ENCODE data around the gene FOXA3.

Gene FOXA3

DNA sequence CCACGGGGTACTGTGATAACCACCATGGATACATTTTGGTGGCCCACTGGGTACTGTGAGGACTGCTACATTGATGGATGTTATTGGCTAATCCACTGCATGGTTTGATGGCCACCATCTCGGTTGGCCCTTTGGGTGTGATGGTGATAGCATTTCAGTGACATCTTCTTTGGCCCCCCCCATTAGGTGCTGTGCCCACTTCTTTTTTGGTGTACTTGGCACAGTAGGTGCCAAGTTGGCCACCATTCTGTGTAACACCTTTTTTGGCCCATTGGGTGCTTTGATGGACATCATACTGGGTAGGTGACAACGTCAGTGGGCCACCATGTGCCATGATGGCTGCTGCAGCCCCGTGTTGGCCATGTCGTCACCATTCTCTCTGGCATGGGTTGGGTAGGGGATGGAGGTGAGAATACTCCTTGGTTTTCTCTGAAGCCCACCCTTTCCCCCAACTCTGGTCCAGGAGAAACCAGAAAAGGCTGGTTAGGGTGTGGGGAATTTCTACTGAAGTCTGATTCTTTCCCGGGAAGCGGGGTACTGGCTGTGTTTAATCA is 9.2 kb downstream of the FOXA3 start:
- DNase-seq (ENCODE audit: low spot score): no peak

- no peak for DNase-seq (ENCODE audit: low spot score)
Measured at GRCh38 chr19:45874620-45874966, 10.5 kb downstream of the FOXA3 start.

DNA sequence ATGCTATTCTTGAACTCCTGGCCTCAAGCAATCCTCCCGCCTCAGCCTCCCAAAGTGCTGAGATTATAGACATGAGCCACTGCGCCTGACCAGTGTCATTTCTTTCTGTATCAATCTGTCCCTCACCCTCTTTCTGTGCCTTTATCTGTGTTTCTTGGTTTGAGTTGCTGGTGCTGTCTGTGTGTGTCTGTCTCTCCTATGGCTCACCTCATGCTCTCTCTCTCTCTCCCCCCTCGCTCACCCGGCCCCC is 12.0 kb downstream of the FOXA3 start:
- no peak for DNase-seq (ENCODE audit: low spot score)

GRCh38 chr19:45876411-45877197 is 12.5 kb downstream of the FOXA3 start:
- no peak for DNase-seq (ENCODE audit: low spot score)

- no peak for DNase-seq (ENCODE audit: low spot score)
Measured at GRCh38 chr19:45878043-45878794, 14.1 kb downstream of the FOXA3 start.

DNA sequence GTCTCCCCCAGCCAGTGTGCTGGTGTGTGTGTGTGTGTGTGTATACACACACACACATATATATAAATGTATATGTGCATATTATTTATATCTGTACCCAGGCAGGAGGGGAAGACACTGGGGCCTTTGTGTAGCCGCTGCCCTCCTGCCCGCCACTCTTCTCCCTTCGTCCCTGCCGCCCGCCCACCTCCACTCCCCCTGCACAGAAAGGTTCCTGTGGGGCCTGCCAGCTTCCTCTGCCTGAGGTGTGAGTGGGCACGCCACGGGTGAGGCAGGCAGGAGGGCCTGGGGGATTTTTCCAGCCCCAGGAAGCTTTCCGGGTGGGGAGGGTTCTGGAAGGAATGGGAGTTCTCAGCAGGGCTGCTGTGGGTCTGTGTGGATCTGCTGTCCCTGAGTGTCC is 14.9 kb downstream of the FOXA3 start:
- DNase-seq (ENCODE audit: low spot score): no peak

- DNase-seq (ENCODE audit: low spot score): no peak
Measured at GRCh38 chr19:45879971-45880370, 15.8 kb downstream of the FOXA3 start.

DNA sequence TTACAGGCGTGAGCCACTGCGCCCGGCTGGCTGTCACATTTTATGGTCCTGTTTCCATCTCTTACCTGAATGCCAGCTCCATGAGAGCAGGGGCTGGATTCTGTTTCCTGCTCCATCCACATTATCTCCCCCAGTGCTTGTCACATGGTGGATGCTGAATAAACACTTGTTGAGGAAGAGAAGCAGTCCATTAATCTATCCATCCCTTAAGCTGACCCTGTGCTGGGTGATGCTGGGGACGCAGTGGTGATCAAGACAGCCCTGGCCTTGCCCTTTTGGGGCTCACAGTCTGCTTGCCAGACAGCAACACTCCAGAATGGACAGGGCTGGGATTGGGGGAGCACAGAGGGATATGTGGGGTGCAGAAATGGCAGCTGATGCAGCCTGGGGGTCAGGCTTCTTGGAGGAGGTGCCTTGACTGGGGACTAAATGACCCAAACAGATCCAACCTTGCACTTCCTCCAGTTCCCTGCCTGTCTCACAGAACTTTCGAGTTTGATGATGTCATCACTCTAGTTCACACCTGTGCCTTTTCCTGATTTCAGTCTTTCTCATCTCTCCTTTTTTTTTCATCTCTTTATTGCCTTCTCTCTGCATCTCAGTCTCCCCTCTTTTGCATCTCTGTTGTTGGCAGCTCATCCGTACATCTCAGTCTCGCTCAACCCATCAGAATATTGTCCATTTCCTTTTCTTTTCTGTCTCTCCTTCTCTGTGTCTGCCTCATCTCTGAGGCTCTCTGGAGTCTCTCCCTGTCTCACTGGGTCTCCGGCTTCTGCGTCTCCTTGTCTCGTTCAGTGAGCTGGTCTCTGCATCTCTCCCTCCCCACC is 17.2 kb downstream of the FOXA3 start:
- DNase-seq (ENCODE audit: low spot score): no peak

DNA sequence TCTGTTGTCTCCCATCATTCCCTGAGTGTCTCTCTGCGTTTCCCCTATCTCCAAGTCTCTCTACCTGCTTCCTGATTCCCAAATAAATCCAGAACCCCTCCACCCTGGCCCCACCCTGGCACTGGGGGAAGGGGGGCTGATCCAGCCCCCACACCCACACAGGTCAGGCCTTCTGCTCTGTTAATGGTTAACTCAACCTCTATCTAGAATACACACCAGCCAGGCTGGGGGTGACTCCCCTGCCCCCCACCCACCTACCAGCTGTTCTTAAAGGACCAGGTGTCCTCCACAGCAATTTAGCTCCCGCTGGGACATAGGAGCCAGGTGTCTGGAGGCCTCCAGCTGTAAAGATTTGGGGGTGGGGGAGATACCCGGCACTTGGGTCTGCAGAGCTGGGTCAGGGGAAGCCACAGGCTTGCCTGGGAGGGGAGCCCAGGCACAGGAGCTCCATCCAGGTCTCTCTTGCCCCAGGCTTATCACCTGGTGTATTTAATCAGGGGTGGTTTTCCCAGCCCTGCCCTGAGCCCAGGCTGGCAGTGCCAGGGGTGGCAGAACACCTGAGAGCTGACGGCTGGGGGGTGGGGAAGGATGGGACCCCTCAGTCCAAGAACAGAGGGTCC is 17.9 kb downstream of the FOXA3 start:
- DNase-seq (ENCODE audit: low spot score): no peak

DNA sequence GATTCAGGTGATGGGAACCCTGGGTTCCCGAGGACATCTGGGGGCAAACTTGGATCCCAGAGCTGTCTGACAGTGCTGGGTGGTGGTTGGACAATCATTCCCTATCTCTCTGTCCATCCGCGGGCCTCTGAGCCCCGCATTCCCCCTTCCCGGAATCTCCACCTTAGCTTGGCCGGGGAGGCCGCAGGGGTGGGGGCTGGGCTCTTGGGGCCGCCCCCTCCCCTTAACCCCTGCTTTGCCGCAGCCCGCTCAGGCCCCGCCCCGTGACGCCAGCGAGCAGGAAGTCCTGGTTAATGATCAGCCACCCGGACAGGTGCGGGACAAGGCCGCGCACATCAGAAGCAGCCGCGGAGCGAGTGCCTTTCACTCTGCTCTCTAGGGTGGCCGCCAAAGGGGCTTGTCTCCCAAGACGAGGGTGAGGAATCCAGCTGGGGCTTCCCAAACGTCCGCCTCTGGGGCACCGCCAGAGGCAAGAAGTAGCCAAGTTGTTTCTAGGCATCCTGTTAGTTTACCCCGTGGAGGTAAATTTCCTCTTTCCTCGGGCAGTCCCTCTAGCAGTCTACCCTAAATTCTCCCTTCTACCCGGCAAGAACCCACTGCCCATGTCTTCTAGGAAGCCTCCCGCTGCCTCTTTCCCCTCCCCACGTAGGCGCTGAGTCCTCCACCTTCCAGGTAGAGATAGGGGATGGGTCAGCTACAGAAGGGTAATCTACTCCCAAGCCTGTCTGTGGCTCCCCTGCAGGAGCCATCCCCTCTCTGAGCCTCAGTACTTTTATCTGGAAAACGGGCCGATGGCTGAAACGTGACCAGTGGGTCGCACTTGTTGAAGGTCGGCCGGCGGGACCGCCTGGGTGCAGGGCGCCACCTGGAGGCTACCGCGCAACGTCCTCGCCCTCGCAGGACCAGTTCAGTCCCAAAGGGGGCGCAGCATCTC is 18.8 kb downstream of the FOXA3 start:
- DNase-seq (ENCODE audit: low spot score): peak; percentile 93

- DNase-seq (ENCODE audit: low spot score): no peak
Measured at GRCh38 chr19:45883586-45883880, 19.4 kb downstream of the FOXA3 start.

- DNase-seq (ENCODE audit: low spot score): no peak
Measured at GRCh38 chr19:45883881-45884681, 20.0 kb downstream of the FOXA3 start.

- no peak for DNase-seq (ENCODE audit: low spot score)
Measured at GRCh38 chr19:45884682-45885555, 20.8 kb downstream of the FOXA3 start.

- peak; percentile 94 for DNase-seq (ENCODE audit: low spot score)
Measured at GRCh38 chr19:45885556-45886426, 21.7 kb downstream of the FOXA3 start, which contains the start of gene IRF2BP1. TSS of gene IRF2BP1 (minus strand) at chr19:45886141. CDS start at chr19:45885774, 367 bp downstream.

DNA sequence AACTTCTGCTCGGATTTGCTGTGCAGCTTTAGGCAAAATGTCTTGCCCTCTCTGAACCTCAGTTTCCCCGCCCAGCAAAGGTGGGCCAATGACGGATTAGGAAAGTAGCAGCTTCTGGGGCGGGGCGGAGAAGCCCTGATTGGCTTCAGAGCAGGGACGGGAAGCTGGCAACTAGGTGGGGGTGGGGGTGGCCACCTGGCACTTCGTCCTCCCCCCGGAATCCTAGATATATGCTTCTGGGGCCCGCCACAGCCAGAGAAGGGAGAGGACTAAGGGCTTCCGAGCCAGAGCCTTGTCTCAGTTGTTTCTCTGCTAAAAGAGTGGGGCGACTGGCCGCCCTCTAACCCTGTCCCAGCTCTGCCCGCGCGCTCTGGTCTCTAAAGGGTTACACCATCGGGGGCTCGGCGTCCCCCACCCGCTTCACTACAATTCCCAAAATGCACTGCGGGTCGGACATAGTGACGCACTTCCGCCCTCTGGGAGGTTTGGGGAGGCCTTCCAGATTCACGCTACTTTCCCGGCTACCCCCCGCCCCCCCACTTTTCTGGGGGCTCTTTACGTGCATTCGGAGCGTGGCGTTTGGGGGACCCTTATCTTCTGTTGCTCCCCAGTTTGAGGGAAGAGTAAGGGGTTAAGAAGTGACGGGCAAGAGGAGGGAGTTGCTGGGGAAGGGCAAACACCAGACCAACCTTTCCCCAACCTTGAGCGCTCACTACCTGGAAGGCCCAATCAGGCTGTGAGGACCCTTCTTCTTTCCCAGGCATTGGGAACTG is 22.5 kb downstream of the FOXA3 start:
- peak; percentile 95 for DNase-seq (ENCODE audit: low spot score)

DNA sequence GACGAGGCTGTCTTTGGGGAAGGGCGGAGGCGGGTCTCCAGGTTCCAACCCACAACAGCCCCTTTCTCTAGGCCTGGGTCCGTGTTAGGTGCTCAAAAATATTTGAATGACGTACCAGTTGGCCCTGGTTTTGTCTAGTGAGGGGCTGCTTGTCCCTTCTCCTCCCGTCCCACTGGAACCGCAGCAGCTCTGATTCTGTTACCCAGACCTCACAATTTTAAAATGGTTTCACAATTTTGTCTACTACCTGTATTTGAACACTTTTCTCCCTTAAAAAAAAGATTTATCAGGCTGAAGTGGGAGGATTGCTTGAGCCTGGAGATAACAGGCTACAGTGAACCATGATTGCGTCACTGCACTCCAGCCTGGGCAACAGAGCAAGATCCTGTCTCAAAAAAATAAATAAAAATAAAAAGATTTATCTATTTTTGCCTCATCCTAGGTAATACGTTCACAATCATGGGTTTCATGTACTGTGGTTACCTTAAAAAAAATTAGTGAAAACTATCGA is 23.1 kb downstream of the FOXA3 start:
- DNase-seq (ENCODE audit: low spot score): no peak

DNA sequence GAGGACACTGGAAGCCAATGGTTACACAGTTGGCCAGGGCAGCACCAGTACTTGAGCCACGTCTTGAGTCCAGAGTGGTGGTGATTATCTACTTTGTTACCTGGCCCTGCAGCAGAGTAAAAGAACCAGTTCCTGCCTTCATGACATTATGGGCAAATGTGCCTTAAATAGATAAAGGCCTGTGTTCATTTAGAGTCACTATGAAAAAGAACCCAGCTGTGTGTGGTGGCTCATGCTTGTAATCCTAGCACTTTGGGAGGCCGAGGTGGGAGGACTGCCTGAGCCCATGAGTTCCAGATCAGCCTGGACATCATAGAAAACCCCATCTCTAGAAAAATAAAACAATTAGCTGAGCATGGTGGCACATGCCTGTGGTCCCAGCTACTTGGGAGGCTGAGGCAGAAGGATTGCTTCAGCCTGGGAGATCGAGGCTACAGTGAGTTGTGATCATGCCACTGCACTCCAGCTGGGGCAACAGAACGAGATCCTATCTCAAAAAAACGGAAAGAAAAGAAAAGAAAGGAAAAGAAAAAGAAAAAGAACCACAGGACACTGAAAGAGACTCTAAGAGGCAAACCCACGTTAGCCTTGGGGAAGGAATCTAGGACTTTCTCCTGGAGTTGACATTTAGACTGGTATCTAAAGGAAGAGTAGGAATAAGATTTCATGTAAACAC is 25.2 kb downstream of the FOXA3 start:
- no peak for DNase-seq (ENCODE audit: low spot score)

All from AG08396 (cell line).